WTC11 (cell line): ENCODE data around the gene CYP2A6. TPM values are rescaled to one million over a fixed set of nuclear protein-coding genes. Genes with fewer than 3 reads are reported as not detected.
A peak's percentile ranks its signal among the peaks of the same experiment; 100 is the strongest.
"Not testable (repeated sequence)": the region's sequence is repeated elsewhere in the genome, so short reads cannot be mapped to it uniquely, and the experiment has no call there.

Source experiments
- ATAC-seq: fragments of 200-7000 bp; cut with Tn5 transposase; 2 replicates; pipeline ENCODE4 v1.10.0; 2021; ENCODE audit warnings: mild to moderate bottlenecking, moderate library complexity
- CTCF ChIA-PET: fragments of 300-600 bp; sonication (Branson Sonifier 250); formaldehyde crosslinking; loops from one replicate; lab custom pipeline; 2021; ENCODE audit warnings: antibody characterized with exemption; lab: Charles Lee
- POLR2A ChIA-PET: fragments of 350-600 bp; sonication (Branson Sonifier 250); formaldehyde crosslinking; loops from one replicate; lab custom pipeline; 2021; ENCODE audit warnings: antibody characterized with exemption; lab: Charles Lee
- DNase-seq: peaks from one replicate; pipeline ENCODE4 v3.0.0; 2021; ENCODE audit warnings: low spot score
- H3K27ac Mint-ChIP-seq: 2 replicates; pipeline ENCODE4 v1.8.0; 2021; ENCODE audit warnings: mixed read lengths
- H3K27me3 Mint-ChIP-seq: 2 replicates; pipeline ENCODE4 v1.8.0; 2021; ENCODE audit warnings: low read depth, mild to moderate bottlenecking, moderate library complexity, mixed read lengths
- H3K36me3 Mint-ChIP-seq: 2 replicates; pipeline ENCODE4 v1.8.0; 2021; ENCODE audit warnings: mixed read lengths
- H3K4me1 Mint-ChIP-seq: 2 replicates; pipeline ENCODE4 v1.8.0; 2022; ENCODE audit warnings: mixed read lengths
- H3K4me3 Mint-ChIP-seq: 2 replicates; pipeline ENCODE4 v1.8.0; 2021; ENCODE audit warnings: mild to moderate bottlenecking, moderate library complexity, mixed read lengths
- H3K9me3 Mint-ChIP-seq: 2 replicates; pipeline ENCODE4 v1.8.0; 2021; ENCODE audit warnings: mixed read lengths
- HMGA2 ChIP-seq: fragments of 250-450 bp; sonication (Bioruptor Pico); IDR thresholded peaks from 2 replicates; pipeline ENCODE4 v1.4.0; 2021; ENCODE audit warnings: mild to moderate bottlenecking, moderate library complexity
- JUN ChIP-seq: sonication (generic); formaldehyde crosslinking; IDR thresholded peaks from 2 replicates; pipeline ENCODE4 v1.8.0; 2023; ENCODE audit warnings: mild to moderate bottlenecking, missing genetic modification reagents
- MAX ChIP-seq: sonication (generic); formaldehyde crosslinking; IDR thresholded peaks from 2 replicates; pipeline ENCODE4 v1.8.0; 2022; ENCODE audit warnings: mild to moderate bottlenecking, missing genetic modification reagents
- PRDM15 ChIP-seq: sonication (generic); formaldehyde crosslinking; IDR thresholded peaks from 2 replicates; pipeline ENCODE4 v1.8.0; 2022; ENCODE audit warnings: missing genetic modification reagents
- USF1 ChIP-seq: sonication (generic); formaldehyde crosslinking; IDR thresholded peaks from 2 replicates; pipeline ENCODE4 v1.8.0; 2022; ENCODE audit warnings: mild to moderate bottlenecking, missing genetic modification reagents
- ZNF121 ChIP-seq: sonication (generic); formaldehyde crosslinking; IDR thresholded peaks from 2 replicates; pipeline ENCODE4 v1.8.0; 2023; ENCODE audit warnings: missing genetic modification reagents
- ZNF263 ChIP-seq: sonication (generic); formaldehyde crosslinking; IDR thresholded peaks from 2 replicates; pipeline ENCODE4 v1.8.1; 2022; ENCODE audit warnings: low read depth, mild to moderate bottlenecking, moderate library complexity, missing genetic modification reagents
- ZNF281 ChIP-seq: sonication (generic); formaldehyde crosslinking; IDR thresholded peaks from 2 replicates; pipeline ENCODE4 v1.8.0; 2023; ENCODE audit warnings: mild to moderate bottlenecking, missing genetic modification reagents
- total RNA-seq: library from RNA; stranded (reverse); gene quantifications from 3 replicates; pipeline ENCODE4 v1.2.3, GENCODE V29; 2021

CYP2A6 gene
- total RNA-seq, 1 experiment from 2014 or later = 0.28 TPM

GRCh38 chr19:40818480-40819399 is 31.5 kb downstream of the CYP2A6 start:
- ATAC-seq (peak; percentile 93), DNase-seq (peak; percentile 75)
- H3K9me3 Mint-ChIP-seq, POLR2A ChIA-PET, H3K36me3 Mint-ChIP-seq: not testable (repeated sequence)
- H3K27ac Mint-ChIP-seq = 0 out of 2 replicates have a peak overlapping the region, but pooled peaks have one; percentile 6
- CTCF ChIA-PET = interaction anchor here (0.8 to 3.5 kb wide), 19 partner anchors 7 to 445 kb away, joined by 3 to 36 read pairs (median 5); partner anchors contain the start of gene HNRNPUL1
- TF ChIP-seq MAX (CRISPR knock-in tag) (peak; percentile 23; the same call in 1 of the 2 replicates), ZNF121 (CRISPR knock-in tag) (peak; percentile 86; the same call in 1 of the 2 replicates)
- H3K4me1 Mint-ChIP-seq = peaks cover 18% of the 10 kb centered on the region
- H3K4me3 Mint-ChIP-seq = peak overlapping the region; percentile 62
- H3K27me3 Mint-ChIP-seq = peaks cover 39% of the 10 kb centered on the region

- no peak for DNase-seq
- ChIA-PET CTCF (no interaction called here), POLR2A (no interaction called here)
- no peak overlapping the region for H3K27ac Mint-ChIP-seq
- peaks cover 35% of the 10 kb centered on the region for H3K4me1 Mint-ChIP-seq
- TF ChIP-seq HMGA2 (CRISPR knock-in tag) (no peak), PRDM15 (CRISPR knock-in tag) (no peak), ZNF281 (CRISPR knock-in tag) (no peak), ZNF263 (CRISPR knock-in tag) (no peak), USF1 (CRISPR knock-in tag) (no peak)
- H3K27me3 Mint-ChIP-seq = peaks cover 54% of the 10 kb centered on the region
- no peak overlapping the region for H3K4me3 Mint-ChIP-seq
- no peak for ATAC-seq
- H3K9me3 Mint-ChIP-seq = no peaks in the 10 kb centered on the region
- H3K36me3 Mint-ChIP-seq = no peaks in the 10 kb centered on the region
Measured at GRCh38 chr19:40815223-40815622, 35.0 kb downstream of the CYP2A6 start.

GRCh38 chr19:40813182-40813581 is 37.1 kb downstream of the CYP2A6 start:
- POLR2A ChIA-PET = no interaction called here
- Mint-ChIP-seq H3K36me3 (peaks cover 3% of the 10 kb centered on the region; the same call in 1 of the 2 replicates), H3K27me3 (peaks cover 49% of the 10 kb centered on the region), H3K27ac (peak overlapping the region; percentile 61; the same call in 1 of the 2 replicates), H3K9me3 (no peaks in the 10 kb centered on the region), H3K4me3 (peak overlapping the region; percentile 89), H3K4me1 (peaks cover 29% of the 10 kb centered on the region)
- DNase-seq = no peak
- ATAC-seq = no peak
- CTCF ChIA-PET = no interaction called here
- no peak for TF ChIP-seq JUN

- Mint-ChIP-seq H3K4me3 (peak overlapping the region; percentile 89), H3K27me3 (peaks cover 44% of the 10 kb centered on the region), H3K4me1 (peaks cover 32% of the 10 kb centered on the region)
- ChIA-PET CTCF (interaction anchor here (0.7 to 2.0 kb wide), 6 partner anchors 12 to 178 kb away, joined by 3 to 11 read pairs (median 4); partner anchors contain the start of gene EGLN2), POLR2A (interaction anchor here (1.8 kb wide), 1 partner anchor 14 kb away, joined by 6 read pairs; the partner anchor contains the start of gene EGLN2)
- DNase-seq, H3K9me3 Mint-ChIP-seq, H3K36me3 Mint-ChIP-seq, H3K27ac Mint-ChIP-seq, ATAC-seq: not testable (repeated sequence)
Measured at GRCh38 chr19:40812571-40812970, 37.7 kb downstream of the CYP2A6 start.
